Neural progenitor cell (in vitro differentiated cells): ENCODE results near the gene ADI1.

Source experiments
- CTCF ChIP-seq: fragments of 200-600 bp; sonication (generic); IDR thresholded peaks from 2 replicates; pipeline ENCODE4 v1.5.1; 2017; ENCODE audit warnings: antibody characterized with exemption, mild to moderate bottlenecking
- EZH2 ChIP-seq: fragments of 200-600 bp; sonication (generic); IDR thresholded peaks from 2 replicates; pipeline ENCODE4 v1.6.1; 2017; ENCODE audit warnings: antibody characterized with exemption, mild to moderate bottlenecking, moderate library complexity

GRCh38 chr2:3460156-3460555 is 59.2 kb downstream of the ADI1 start:
- TF ChIP-seq EZH2 (no peak), CTCF (no peak)
